Measurements from ENCODE around the gene GLS2.

The GLS2 gene

GRCh38 chr12:56449622-56449984, 38.4 kb downstream of the GLS2 start (continued):
- TF ChIP-seq PRDM10 (tag by site-specific recombination; IDR thresholded peaks at IDR 0.05) (peak; percentile 94), ZNF423 (tag by site-specific recombination; IDR thresholded peaks at IDR 0.05) (no peak), ZNF221 (tag by site-specific recombination; IDR thresholded peaks at IDR 0.05; ENCODE audit: borderline replicate concordance) (no peak), ZNF518A (tag by site-specific recombination; conservative IDR thresholded peaks at IDR 0.05; ENCODE audit: low read depth) (no peak), ZNF600 (tag by site-specific recombination; IDR thresholded peaks at IDR 0.05) (no peak), ZNF610 (tag by site-specific recombination; IDR thresholded peaks at IDR 0.05; ENCODE audit: borderline replicate concordance) (no peak), ZNF623 (tag by site-specific recombination; IDR thresholded peaks at IDR 0.05) (no peak), ZNF2 (tag by site-specific recombination; IDR thresholded peaks at IDR 0.05) (0 out of 2 replicates have a peak, but pooled peaks have one; percentile 5), PBX3 (CRISPR knock-in tag; IDR thresholded peaks at IDR 0.05) (no peak), KLF1 (tag by site-specific recombination; IDR thresholded peaks at IDR 0.05) (no peak), KLF9 (tag by site-specific recombination; IDR thresholded peaks at IDR 0.05; ENCODE audit: low read depth) (no peak)

GRCh38 chr12:56448860-56449621, 38.9 kb downstream of the GLS2 start, which contains the start of gene TIMELESS:
TIMELESS (minus strand) TSS chr12:56449426; CDS start chr12:56434170, 15,256 bp downstream.
- Histone ChIP-seq H3K4me1 (ENCODE audit: control insufficient read depth, insufficient read depth, low read length) (peaks cover 5% of the 10 kb centered on the region), H3K27ac (ENCODE audit: extremely low read depth, low read depth, low read length) (peak within 1 kb of the TSS; percentile 93), H3K9me3 (ENCODE audit: control insufficient read depth, insufficient read depth, low read depth, low read length) (no peaks in the 10 kb centered on the region), H3K36me3 (ENCODE audit: control insufficient read depth in 2 of 2, insufficient read depth in 1 of 2, low read length in 2 of 2) (peaks cover 0 to 8% of the 10 kb centered on the region in 2 experiments; a peak in 1 of 3 replicates), H3K4me3 (ENCODE audit: low read depth, low read length) (peak within 1 kb of the TSS; percentile 59)
- ChIA-PET POLR2A (interaction anchor here (0.5 to 3.0 kb wide), 27 partner anchors 9 to 442 kb away, joined by 3 to 15 read pairs (median 4); partner anchors contain the start of genes CNPY2, GLS2, PAN2 and RBMS2), CTCF (interaction anchor here (0.6 to 5.4 kb wide), 7 partner anchors 11 to 1860 kb away, joined by 3 to 29 read pairs (median 3); partner anchors contain the start of gene SMARCC2)
- TF ChIP-seq ZIC2 (tag by site-specific recombination; IDR thresholded peaks at IDR 0.05), result peak; percentile 39
- TF ChIP-seq MEIS1 (CRISPR knock-in tag; IDR thresholded peaks at IDR 0.05; ENCODE audit: borderline replicate concordance), result no peak
- TF ChIP-seq CTCF (tag by site-specific recombination; IDR thresholded peaks at IDR 0.05), result peak; percentile 48; the same call in 1 of the 2 replicates
- TF ChIP-seq ZNF335 (tag by site-specific recombination; conservative IDR thresholded peaks at IDR 0.05), result peak; percentile 75
- no peak for TF ChIP-seq ZNF112 (tag by site-specific recombination; IDR thresholded peaks at IDR 0.05)
- peak; percentile 47 for TF ChIP-seq ZNF660 (tag by site-specific recombination; IDR thresholded peaks at IDR 0.05)
- TF ChIP-seq ZNF302 (tag by site-specific recombination; IDR thresholded peaks at IDR 0.05; ENCODE audit: low read depth), result no peak
- no peak for TF ChIP-seq YY2 (tag by site-specific recombination; IDR thresholded peaks at IDR 0.05)
- TF ChIP-seq ZNF341 (tag by site-specific recombination; IDR thresholded peaks at IDR 0.05; ENCODE audit: low read depth), result no peak
- peak; percentile 64 for TF ChIP-seq SP2 (tag by site-specific recombination; IDR thresholded peaks at IDR 0.05)
- TF ChIP-seq ZNF2 (tag by site-specific recombination; IDR thresholded peaks at IDR 0.05), result no peak
- TF ChIP-seq ZNF366 (tag by site-specific recombination; conservative IDR thresholded peaks at IDR 0.05), result peak; percentile 93
- no peak; the same call in 1 of the 2 replicates for TF ChIP-seq ZNF76 (tag by site-specific recombination; IDR thresholded peaks at IDR 0.05; ENCODE audit: borderline replicate concordance, low read depth)
- no peak for TF ChIP-seq ZNF677 (tag by site-specific recombination; IDR thresholded peaks at IDR 0.05)
- peak; percentile 50; the same call in 1 of the 2 replicates for TF ChIP-seq TRIM28 (IDR thresholded peaks at IDR 0.05; ENCODE audit: borderline replicate concordance, low read length)
